ENCODE data around the gene GNAS.
"Not testable (repeated sequence)": the region's sequence is repeated elsewhere in the genome, so short reads cannot be mapped to it uniquely, and the experiment has no call there.

GNAS gene

GRCh38 chr20:58911970-58912369 is 59.5 kb downstream of the GNAS start:
- FAIRE-seq (peak; percentile 77), DNase-seq (ENCODE audit: insufficient read length, low spot score) (no peak)

- DNase-seq (ENCODE audit: insufficient read length, low spot score) (no peak), FAIRE-seq (no peak)
Observed at GRCh38 chr20:58913079-58913478, 60.6 kb downstream of the GNAS start.

- FAIRE-seq (peak; percentile 80), DNase-seq (ENCODE audit: insufficient read length, low spot score) (no peak)
Observed at GRCh38 chr20:58918621-58919020, 66.1 kb downstream of the GNAS start.

GRCh38 chr20:58921564-58921963 is 69.0 kb downstream of the GNAS start:
- FAIRE-seq (peak; percentile 79), DNase-seq (ENCODE audit: insufficient read length, low spot score) (no peak)

- peak; percentile 28 for FAIRE-seq
- no peak for DNase-seq (ENCODE audit: insufficient read length, low spot score)
Observed at GRCh38 chr20:58922036-58922435, 69.5 kb downstream of the GNAS start.

- FAIRE-seq: peak; percentile 31
- DNase-seq (ENCODE audit: insufficient read length, low spot score): no peak
Observed at GRCh38 chr20:58923117-58923712, 70.7 kb downstream of the GNAS start.

GRCh38 chr20:58926802-58927489 is 74.4 kb downstream of the GNAS start:
- peak; percentile 95 for FAIRE-seq

GRCh38 chr20:58927490-58928061 is 75.1 kb downstream of the GNAS start:
- DNase-seq (ENCODE audit: insufficient read length, low spot score) (no peak), FAIRE-seq (no peak)

More at GRCh38 chr20:58926802-58927489, 74.4 kb downstream of the GNAS start:
- DNase-seq (ENCODE audit: insufficient read length, low spot score): no peak

- FAIRE-seq (peak; percentile 92), DNase-seq (ENCODE audit: insufficient read length, low spot score) (no peak)
Observed at GRCh38 chr20:58930496-58930895, 78.0 kb downstream of the GNAS start.

GRCh38 chr20:58932170-58932569 is 79.7 kb downstream of the GNAS start:
- FAIRE-seq: no peak
- no peak for DNase-seq (ENCODE audit: insufficient read length, low spot score)

- peak; percentile 52 for FAIRE-seq
- no peak for DNase-seq (ENCODE audit: insufficient read length, low spot score)
Observed at GRCh38 chr20:58938078-58938477, 85.6 kb downstream of the GNAS start.

- FAIRE-seq: no peak
- DNase-seq (ENCODE audit: insufficient read length, low spot score): no peak
Observed at GRCh38 chr20:58938541-58938940, 86.0 kb downstream of the GNAS start.

GRCh38 chr20:58941471-58941870 is 89.0 kb downstream of the GNAS start:
- DNase-seq (ENCODE audit: insufficient read length, low spot score) (no peak), FAIRE-seq (peak; percentile 44)

GRCh38 chr20:58942549-58942948 is 90.0 kb downstream of the GNAS start:
- DNase-seq (ENCODE audit: insufficient read length, low spot score): no peak
- peak; percentile 62 for FAIRE-seq

- FAIRE-seq (no peak), DNase-seq (ENCODE audit: insufficient read length, low spot score) (no peak)
Observed at GRCh38 chr20:58944610-58945009, 92.1 kb downstream of the GNAS start.

- FAIRE-seq (peak; percentile 90), DNase-seq (ENCODE audit: insufficient read length, low spot score) (no peak)
Observed at GRCh38 chr20:58945965-58946631, 93.6 kb downstream of the GNAS start.

- DNase-seq (ENCODE audit: insufficient read length, low spot score): not testable (repeated sequence)
- peak; percentile 23 for FAIRE-seq
Observed at GRCh38 chr20:58947797-58948388, 95.4 kb downstream of the GNAS start.

- no peak for FAIRE-seq
- DNase-seq (ENCODE audit: insufficient read length, low spot score): no peak
Observed at GRCh38 chr20:58950603-58951002, 98.1 kb downstream of the GNAS start.

- no peak for FAIRE-seq
- DNase-seq (ENCODE audit: insufficient read length, low spot score): no peak
Observed at GRCh38 chr20:58953050-58953449, 100.5 kb downstream of the GNAS start.

GRCh38 chr20:58956078-58956477 is 103.6 kb downstream of the GNAS start:
- FAIRE-seq: peak; percentile 95
- DNase-seq (ENCODE audit: insufficient read length, low spot score): no peak

GRCh38 chr20:58959652-58960051 is 107.1 kb downstream of the GNAS start:
- FAIRE-seq: peak; percentile 72
- no peak for DNase-seq (ENCODE audit: insufficient read length, low spot score)
